ENCODE results near the gene ADAMTS2. TPM values are rescaled to one million over a fixed set of nuclear protein-coding genes. Genes with fewer than 3 reads are reported as not detected.

Gene ADAMTS2
- total RNA-seq, 1 experiment from 2014 or later = 3.9 TPM

DNA sequence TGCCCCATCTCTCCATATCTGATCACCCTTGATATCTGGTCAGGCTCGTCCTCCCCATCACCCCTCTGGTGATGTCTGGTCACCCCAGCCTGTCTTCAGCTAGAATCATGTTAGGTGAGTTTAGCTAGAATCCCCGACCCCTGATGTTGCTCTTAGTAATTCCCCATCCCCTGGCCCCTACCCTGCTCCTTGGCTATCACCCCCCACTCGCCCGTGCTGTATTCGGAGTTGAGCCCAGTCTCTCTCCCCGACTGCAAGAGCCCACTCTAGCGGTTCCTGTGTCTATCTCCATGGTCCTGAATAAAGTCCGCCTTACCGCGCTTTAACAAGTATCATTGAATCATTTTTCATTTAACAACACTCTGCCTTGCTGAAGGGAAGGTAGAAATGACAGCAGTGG lies 33.7 kb downstream of the ADAMTS2 start:
- BruUV-seq (replicated peaks) = no TSS peak
- no peak overlapping the region for H2AFZ ChIP-seq (ENCODE audit: low read depth, low read length, poor library complexity, severe bottlenecking)
- no peaks in the 10 kb centered on the region for H3K27me3 ChIP-seq (ENCODE audit: insufficient read depth, low read length)
- ChIA-PET POLR2A (no interaction called here), CTCF (no interaction called here), RAD21 (ENCODE audit: low non-redundant PET in 1 of 2, low total read pairs in 2 of 2, uncharacterized antibody in 2 of 2, unreplicated experiment in 2 of 2) (no interaction called here)
- H3K36me3 ChIP-seq (ENCODE audit: control insufficient read depth in 1 of 2, insufficient read depth in 2 of 2, low read length in 2 of 2) = no peaks in the 10 kb centered on the region
- H3K4me3 ChIP-seq (replicated peaks in 1 of 2; ENCODE audit: low read depth in 1 of 2, low read length in 2 of 2) = no peak overlapping the region
- H3K9me3 ChIP-seq (ENCODE audit: control insufficient read depth in 1 of 2, insufficient read depth in 1 of 2, low read depth in 1 of 2, low read length in 2 of 2) = no peaks in the 10 kb centered on the region
- H3K4me1 ChIP-seq (ENCODE audit: control insufficient read depth in 1 of 2, insufficient read depth in 2 of 2, low read length in 2 of 2) = no peaks in the 10 kb centered on the region
- H3K79me2 ChIP-seq (ENCODE audit: insufficient read depth, low read length) = no peaks in the 10 kb centered on the region
- H3K9me2 ChIP-seq (ENCODE audit: insufficient read depth) = no peaks in the 10 kb centered on the region
- DNase-seq (ENCODE audit: low read depth, low spot score) (no peak), ATAC-seq (no peak)
- H3K27ac ChIP-seq (ENCODE audit: low read depth, low read length) = no peak overlapping the region
- H3K4me2 ChIP-seq (ENCODE audit: low read length) = no peak overlapping the region
- H3K9ac ChIP-seq (ENCODE audit: low read length) = no peak overlapping the region
- TF ChIP-seq SRF (IDR thresholded peaks at IDR 0.05; ENCODE audit: low read depth) (no peak), POLR2A (IDR thresholded peaks at IDR 0.05; ENCODE audit: borderline replicate concordance, extremely low read depth, insufficient read depth, insufficient read length) (no peak), TCF7L2 (IDR thresholded peaks at IDR 0.05; ENCODE audit: borderline replicate concordance, extremely low read depth, insufficient read depth, insufficient read length) (no peak), ELF1 (IDR thresholded peaks at IDR 0.05; ENCODE audit: borderline replicate concordance, low read depth) (no peak), EZH2 (IDR thresholded peaks at IDR 0.05) (no peak), SIN3A (IDR thresholded peaks at IDR 0.05; ENCODE audit: low read depth) (no peak), YY1 (IDR thresholded peaks at IDR 0.05; ENCODE audit: extremely low read depth, insufficient replicate concordance, low read depth, low read length) (no peak), ZNF274 (IDR thresholded peaks at IDR 0.05; ENCODE audit: low read depth, low read length) (no peak), ZFX (IDR thresholded peaks at IDR 0.05) (no peak), FOSL1 (IDR thresholded peaks at IDR 0.05; ENCODE audit: low read depth) (no peak), RAD21 (IDR thresholded peaks at IDR 0.05; ENCODE audit: low read depth) (no peak), CEBPB (IDR thresholded peaks at IDR 0.05; ENCODE audit: low read depth) (no peak)
- TF ChIP-seq, protein P1, sequence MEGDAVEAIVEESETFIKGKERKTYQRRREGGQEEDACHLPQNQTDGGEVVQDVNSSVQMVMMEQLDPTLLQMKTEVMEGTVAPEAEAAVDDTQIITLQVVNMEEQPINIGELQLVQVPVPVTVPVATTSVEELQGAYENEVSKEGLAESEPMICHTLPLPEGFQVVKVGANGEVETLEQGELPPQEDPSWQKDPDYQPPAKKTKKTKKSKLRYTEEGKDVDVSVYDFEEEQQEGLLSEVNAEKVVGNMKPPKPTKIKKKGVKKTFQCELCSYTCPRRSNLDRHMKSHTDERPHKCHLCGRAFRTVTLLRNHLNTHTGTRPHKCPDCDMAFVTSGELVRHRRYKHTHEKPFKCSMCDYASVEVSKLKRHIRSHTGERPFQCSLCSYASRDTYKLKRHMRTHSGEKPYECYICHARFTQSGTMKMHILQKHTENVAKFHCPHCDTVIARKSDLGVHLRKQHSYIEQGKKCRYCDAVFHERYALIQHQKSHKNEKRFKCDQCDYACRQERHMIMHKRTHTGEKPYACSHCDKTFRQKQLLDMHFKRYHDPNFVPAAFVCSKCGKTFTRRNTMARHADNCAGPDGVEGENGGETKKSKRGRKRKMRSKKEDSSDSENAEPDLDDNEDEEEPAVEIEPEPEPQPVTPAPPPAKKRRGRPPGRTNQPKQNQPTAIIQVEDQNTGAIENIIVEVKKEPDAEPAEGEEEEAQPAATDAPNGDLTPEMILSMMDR (IDR thresholded peaks at IDR 0.05 in 2 of 3, conservative IDR thresholded peaks at IDR 0.05 in 1 of 3; ENCODE audit: borderline replicate concordance in 1 of 3, insufficient read depth in 1 of 3, low read depth in 2 of 3, low read length in 2 of 3) = no peak
- TF ChIP-seq, protein P2, sequence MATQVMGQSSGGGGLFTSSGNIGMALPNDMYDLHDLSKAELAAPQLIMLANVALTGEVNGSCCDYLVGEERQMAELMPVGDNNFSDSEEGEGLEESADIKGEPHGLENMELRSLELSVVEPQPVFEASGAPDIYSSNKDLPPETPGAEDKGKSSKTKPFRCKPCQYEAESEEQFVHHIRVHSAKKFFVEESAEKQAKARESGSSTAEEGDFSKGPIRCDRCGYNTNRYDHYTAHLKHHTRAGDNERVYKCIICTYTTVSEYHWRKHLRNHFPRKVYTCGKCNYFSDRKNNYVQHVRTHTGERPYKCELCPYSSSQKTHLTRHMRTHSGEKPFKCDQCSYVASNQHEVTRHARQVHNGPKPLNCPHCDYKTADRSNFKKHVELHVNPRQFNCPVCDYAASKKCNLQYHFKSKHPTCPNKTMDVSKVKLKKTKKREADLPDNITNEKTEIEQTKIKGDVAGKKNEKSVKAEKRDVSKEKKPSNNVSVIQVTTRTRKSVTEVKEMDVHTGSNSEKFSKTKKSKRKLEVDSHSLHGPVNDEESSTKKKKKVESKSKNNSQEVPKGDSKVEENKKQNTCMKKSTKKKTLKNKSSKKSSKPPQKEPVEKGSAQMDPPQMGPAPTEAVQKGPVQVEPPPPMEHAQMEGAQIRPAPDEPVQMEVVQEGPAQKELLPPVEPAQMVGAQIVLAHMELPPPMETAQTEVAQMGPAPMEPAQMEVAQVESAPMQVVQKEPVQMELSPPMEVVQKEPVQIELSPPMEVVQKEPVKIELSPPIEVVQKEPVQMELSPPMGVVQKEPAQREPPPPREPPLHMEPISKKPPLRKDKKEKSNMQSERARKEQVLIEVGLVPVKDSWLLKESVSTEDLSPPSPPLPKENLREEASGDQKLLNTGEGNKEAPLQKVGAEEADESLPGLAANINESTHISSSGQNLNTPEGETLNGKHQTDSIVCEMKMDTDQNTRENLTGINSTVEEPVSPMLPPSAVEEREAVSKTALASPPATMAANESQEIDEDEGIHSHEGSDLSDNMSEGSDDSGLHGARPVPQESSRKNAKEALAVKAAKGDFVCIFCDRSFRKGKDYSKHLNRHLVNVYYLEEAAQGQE (IDR thresholded peaks at IDR 0.05; ENCODE audit: low read depth) = no peak
- H4K20me1 ChIP-seq (ENCODE audit: insufficient read depth) = no peaks in the 10 kb centered on the region
- intact Hi-C loops (cut with micrococcal nuclease) = no loop called here

Data from HCT116 (cell line).